Dorsolateral prefrontal cortex (tissue), 118 donors: Measurements from ENCODE around the gene RGS7. TPM values are rescaled to one million over a fixed set of nuclear protein-coding genes. Genes with fewer than 3 reads are reported as not detected.

ENCODE experiments used
- microRNA-seq, 43 experiments: library from miRNA; unstranded; fragments of <30 nt; microRNA quantifications; one replicate each; pipeline ENCODE4 v1.2.0, GENCODE V29; 2022
- total RNA-seq, 120 experiments: library from RNA; stranded (reverse); gene quantifications; one replicate each; pipeline versions ENCODE4 v1.2.3 to v1.2.4, GENCODE V29; 2022

Gene RGS7
- total RNA-seq, 120 experiments from 2014 or later, result 17.2 to 92.5 (median 53.3) TPM

Small RNA genes lying within 50 kb of the gene (microRNA-seq; reads per million reads assigned to microRNA genes)
- 0 reads per million in 43 experiments for gene MIR3123

Other genes starting within 250 kb of the RGS7 start
- 10 to 100 TPM; 31.3 to 78.1 (median 59.0) TPM for gene FH, start 162.6 kb upstream of the RGS7 start, total RNA-seq
- 1 to 10 TPM in 91 of 120 experiments, under 1 TPM in 26, not detected in 3; 0.11 to 5.5 (median 1.6) TPM for gene KMO, start 175.2 kb upstream of the RGS7 start, total RNA-seq